ENCODE measurements around the gene POMC.
"Not testable (repeated sequence)": the region's sequence is repeated elsewhere in the genome, so short reads cannot be mapped to it uniquely, and the experiment has no call there.

POMC gene

GRCh38 chr2:25158096-25158852 lies 10.1 kb downstream of the POMC start:
- no peak for ATAC-seq (ENCODE audit: insufficient read depth, low read depth)
- Histone ChIP-seq H3K4me1 (ENCODE audit: insufficient read depth, low read length) (no peaks in the 10 kb centered on the region), H2AFZ (ENCODE audit: low read depth, low read length) (no peak overlapping the region), H3K79me2 (ENCODE audit: insufficient read depth, low read length) (no peaks in the 10 kb centered on the region), H3K27ac (ENCODE audit: low read length) (no peak overlapping the region), H3K36me3 (ENCODE audit: insufficient read depth, low read length) (no peaks in the 10 kb centered on the region), H3K9ac (ENCODE audit: low read depth, low read length) (no peak overlapping the region), H3K9me3 (ENCODE audit: insufficient read depth, low read length, severe bottlenecking) (no peaks in the 10 kb centered on the region), H3K4me2 (ENCODE audit: insufficient read depth, low read length) (no peak overlapping the region), H4K20me1 (ENCODE audit: insufficient read depth, low read length) (no peaks in the 10 kb centered on the region), H3K4me3 (ENCODE audit: low read depth in 1 of 2, low read length in 2 of 2) (no peak overlapping the region), H3K27me3 (ENCODE audit: insufficient read depth, low read length, poor library complexity) (peaks cover 3% of the 10 kb centered on the region)
- DNase-seq, result no peak
- no peak for TF ChIP-seq CTCF (IDR thresholded peaks at IDR 0.05; ENCODE audit: borderline replicate concordance, extremely low read depth, low read length, poor library complexity, severe bottlenecking)

- DNase-seq, result no peak
- no peak overlapping the region for H3K9ac ChIP-seq (ENCODE audit: low read depth, low read length)
- H2AFZ ChIP-seq (ENCODE audit: low read depth, low read length), result no peak overlapping the region
- H3K79me2 ChIP-seq (ENCODE audit: insufficient read depth, low read length), result no peaks in the 10 kb centered on the region
- ATAC-seq (ENCODE audit: insufficient read depth, low read depth), result no peak
- H4K20me1 ChIP-seq (ENCODE audit: insufficient read depth, low read length), result no peaks in the 10 kb centered on the region
- no peak overlapping the region for H3K4me2 ChIP-seq (ENCODE audit: insufficient read depth, low read length)
- H3K4me3 ChIP-seq (ENCODE audit: low read depth in 1 of 2, low read length in 2 of 2), result no peak overlapping the region
- TF ChIP-seq EZH2 (IDR thresholded peaks at IDR 0.05; ENCODE audit: borderline replicate concordance, low read depth, low read length, severe bottlenecking), result no peak
- TF ChIP-seq CTCF (IDR thresholded peaks at IDR 0.05; ENCODE audit: borderline replicate concordance, extremely low read depth, low read length, poor library complexity, severe bottlenecking), result no peak
- H3K27me3 ChIP-seq (ENCODE audit: insufficient read depth, low read length, poor library complexity), result peaks cover 3% of the 10 kb centered on the region
- no peaks in the 10 kb centered on the region for H3K4me1 ChIP-seq (ENCODE audit: insufficient read depth, low read length)
- H3K27ac ChIP-seq (ENCODE audit: low read length), result no peak overlapping the region
- no peaks in the 10 kb centered on the region for H3K36me3 ChIP-seq (ENCODE audit: insufficient read depth, low read length)
- no peaks in the 10 kb centered on the region for H3K9me3 ChIP-seq (ENCODE audit: insufficient read depth, low read length, severe bottlenecking)
These were observed 13.0 kb downstream of the POMC start for GRCh38 chr2:25155401-25155800.

GRCh38 chr2:25151718-25152117 lies 16.7 kb downstream of the POMC start:
- DNase-seq (no peak), ATAC-seq (ENCODE audit: insufficient read depth, low read depth) (no peak)
- Histone ChIP-seq H3K4me3 (ENCODE audit: low read depth in 1 of 2, low read length in 2 of 2) (no peak overlapping the region), H3K9me3 (ENCODE audit: insufficient read depth, low read length, severe bottlenecking) (no peaks in the 10 kb centered on the region), H3K79me2 (ENCODE audit: insufficient read depth, low read length) (no peaks in the 10 kb centered on the region), H3K27ac (ENCODE audit: low read length) (no peak overlapping the region), H4K20me1 (ENCODE audit: insufficient read depth, low read length) (no peaks in the 10 kb centered on the region), H3K4me2 (ENCODE audit: insufficient read depth, low read length) (no peak overlapping the region), H2AFZ (ENCODE audit: low read depth, low read length) (no peak overlapping the region), H3K9ac (ENCODE audit: low read depth, low read length) (no peak overlapping the region), H3K4me1 (ENCODE audit: insufficient read depth, low read length) (no peaks in the 10 kb centered on the region), H3K36me3 (ENCODE audit: insufficient read depth, low read length) (no peaks in the 10 kb centered on the region), H3K27me3 (ENCODE audit: insufficient read depth, low read length, poor library complexity) (peaks cover 4% of the 10 kb centered on the region)
- TF ChIP-seq EZH2 (IDR thresholded peaks at IDR 0.05; ENCODE audit: borderline replicate concordance, low read depth, low read length, severe bottlenecking) (no peak), CTCF (IDR thresholded peaks at IDR 0.05; ENCODE audit: borderline replicate concordance, extremely low read depth, low read length, poor library complexity, severe bottlenecking) (no peak)

GRCh38 chr2:25150993-25151392 lies 17.4 kb downstream of the POMC start:
- not testable (repeated sequence) for H2AFZ ChIP-seq (ENCODE audit: low read depth, low read length); H3K9ac ChIP-seq (ENCODE audit: low read depth, low read length); H3K36me3 ChIP-seq (ENCODE audit: insufficient read depth, low read length); H3K27ac ChIP-seq (ENCODE audit: low read length); H3K79me2 ChIP-seq (ENCODE audit: insufficient read depth, low read length); DNase-seq; ATAC-seq (ENCODE audit: insufficient read depth, low read depth); H3K4me2 ChIP-seq (ENCODE audit: insufficient read depth, low read length); H3K9me3 ChIP-seq (ENCODE audit: insufficient read depth, low read length, severe bottlenecking); H4K20me1 ChIP-seq (ENCODE audit: insufficient read depth, low read length); H3K4me1 ChIP-seq (ENCODE audit: insufficient read depth, low read length); H3K4me3 ChIP-seq (ENCODE audit: low read depth in 1 of 2, low read length in 2 of 2)
- H3K27me3 ChIP-seq (ENCODE audit: insufficient read depth, low read length, poor library complexity), result peaks cover 10% of the 10 kb centered on the region

Measured in DND-41 (cell line).